ENCODE data around the gene OMP.

Gene OMP

GRCh38 chr11:77113382-77114088 is 10.9 kb downstream of the OMP start:
- peak; percentile 47; the same call in 1 of the 2 replicates for TF ChIP-seq CTCF (IDR thresholded peaks at IDR 0.05; ENCODE audit: borderline replicate concordance, insufficient read depth, low read depth, low read length)
- no peak overlapping the region for H3K4me3 ChIP-seq (ENCODE audit: low read depth, low read length)

- H3K4me3 ChIP-seq (ENCODE audit: low read depth, low read length): no peak overlapping the region
- TF ChIP-seq CTCF (IDR thresholded peaks at IDR 0.05; ENCODE audit: borderline replicate concordance, insufficient read depth, low read depth, low read length): no peak
Observed at GRCh38 chr11:77114089-77114463, 11.4 kb downstream of the OMP start.

- peak; percentile 46; the same call in 1 of the 2 replicates for TF ChIP-seq CTCF (IDR thresholded peaks at IDR 0.05; ENCODE audit: borderline replicate concordance, insufficient read depth, low read depth, low read length)
- H3K4me3 ChIP-seq (ENCODE audit: low read depth, low read length): no peak overlapping the region
Observed at GRCh38 chr11:77115181-77115611, 12.6 kb downstream of the OMP start.

- H3K4me3 ChIP-seq (ENCODE audit: low read depth, low read length): no peak overlapping the region
Observed at GRCh38 chr11:77115956-77116355, 13.3 kb downstream of the OMP start.

GRCh38 chr11:77117492-77117891 is 14.9 kb downstream of the OMP start:
- H3K4me3 ChIP-seq (ENCODE audit: low read depth, low read length): no peak overlapping the region
- TF ChIP-seq CTCF (IDR thresholded peaks at IDR 0.05; ENCODE audit: borderline replicate concordance, insufficient read depth, low read depth, low read length): no peak

More at GRCh38 chr11:77115956-77116355, 13.3 kb downstream of the OMP start:
- TF ChIP-seq CTCF (IDR thresholded peaks at IDR 0.05; ENCODE audit: borderline replicate concordance, insufficient read depth, low read depth, low read length): no peak

GRCh38 chr11:77118086-77118485 is 15.4 kb downstream of the OMP start:
- no peak overlapping the region for H3K4me3 ChIP-seq (ENCODE audit: low read depth, low read length)
- TF ChIP-seq CTCF (IDR thresholded peaks at IDR 0.05; ENCODE audit: borderline replicate concordance, insufficient read depth, low read depth, low read length): no peak

- H3K4me3 ChIP-seq (ENCODE audit: low read depth, low read length): no peak overlapping the region
- no peak for TF ChIP-seq CTCF (IDR thresholded peaks at IDR 0.05; ENCODE audit: borderline replicate concordance, insufficient read depth, low read depth, low read length)
Observed at GRCh38 chr11:77118971-77119370, 16.3 kb downstream of the OMP start.
